ENCODE measurements around the gene ME1. TPM values are rescaled to one million over a fixed set of nuclear protein-coding genes. Genes with fewer than 3 reads are reported as not detected.
"Not testable (repeated sequence)": the region's sequence is repeated elsewhere in the genome, so short reads cannot be mapped to it uniquely, and the experiment has no call there.

ME1 gene
- total RNA-seq, 1 donor from 2014 or later = 7.6 TPM

- DNase-seq (ENCODE audit: low read depth in 2 of 2) = no peak
These were observed 76.1 kb downstream of the ME1 start for GRCh38 chr6:83354747-83355146.

GRCh38 chr6:83352424-83353061 is 78.3 kb downstream of the ME1 start:
- no peak for DNase-seq (ENCODE audit: low read depth in 2 of 2)

GRCh38 chr6:83343121-83343520 is 87.7 kb downstream of the ME1 start:
- DNase-seq (ENCODE audit: low read depth in 2 of 2) = no peak

- no peak for DNase-seq (ENCODE audit: low read depth in 2 of 2)
These were observed 89.1 kb downstream of the ME1 start for GRCh38 chr6:83341765-83342164.

GRCh38 chr6:83333916-83334315 is 96.9 kb downstream of the ME1 start:
- DNase-seq (ENCODE audit: low read depth in 2 of 2) = not testable (repeated sequence)

- no peak for DNase-seq (ENCODE audit: low read depth in 2 of 2)
These were observed 97.4 kb downstream of the ME1 start for GRCh38 chr6:83333500-83333899.

GRCh38 chr6:83314693-83315092 is 116.2 kb downstream of the ME1 start:
- DNase-seq (ENCODE audit: low read depth in 2 of 2) = no peak

GRCh38 chr6:83313882-83314281 is 117.0 kb downstream of the ME1 start:
- DNase-seq (ENCODE audit: low read depth in 2 of 2) = no peak

GRCh38 chr6:83311231-83311630 is 119.6 kb downstream of the ME1 start:
- no peak for DNase-seq (ENCODE audit: low read depth in 2 of 2)

GRCh38 chr6:83310046-83310445 is 120.8 kb downstream of the ME1 start:
- no peak for DNase-seq (ENCODE audit: low read depth in 2 of 2)

GRCh38 chr6:83309344-83309743 is 121.5 kb downstream of the ME1 start:
- DNase-seq (ENCODE audit: low read depth in 2 of 2) = peak in 1 of 2 donors; percentile 8

GRCh38 chr6:83308833-83309232 is 122.0 kb downstream of the ME1 start:
- DNase-seq (ENCODE audit: low read depth in 2 of 2) = no peak

- DNase-seq (ENCODE audit: low read depth in 2 of 2) = no peak
These were observed 123.0 kb downstream of the ME1 start for GRCh38 chr6:83307849-83308248.

- no peak for DNase-seq (ENCODE audit: low read depth in 2 of 2)
These were observed 127.4 kb downstream of the ME1 start for GRCh38 chr6:83303426-83303825.

GRCh38 chr6:83294676-83295075 is 136.2 kb downstream of the ME1 start:
- no peak for DNase-seq (ENCODE audit: low read depth in 2 of 2)

- DNase-seq (ENCODE audit: low read depth in 2 of 2) = no peak
These were observed 137.7 kb downstream of the ME1 start for GRCh38 chr6:83292900-83293843.

GRCh38 chr6:83287298-83287697 is 143.6 kb downstream of the ME1 start:
- not testable (repeated sequence) for DNase-seq (ENCODE audit: low read depth in 2 of 2)

GRCh38 chr6:83285917-83286316 is 144.9 kb downstream of the ME1 start:
- no peak for DNase-seq (ENCODE audit: low read depth in 2 of 2)

- no peak for DNase-seq (ENCODE audit: low read depth in 2 of 2)
These were observed 157.3 kb downstream of the ME1 start for GRCh38 chr6:83273596-83273995.

GRCh38 chr6:83270971-83271719 is 159.7 kb downstream of the ME1 start:
- peak in 1 of 2 donors; percentile 70 for DNase-seq (ENCODE audit: low read depth in 2 of 2)

- no peak for DNase-seq (ENCODE audit: low read depth in 2 of 2)
These were observed 165.5 kb downstream of the ME1 start for GRCh38 chr6:83265384-83265783.

GRCh38 chr6:83260577-83260976 is 170.3 kb downstream of the ME1 start:
- no peak for DNase-seq (ENCODE audit: low read depth in 2 of 2)

Measured in dermis microvascular lymphatic vessel endothelial cell (primary cell).